Naive B cell (primary cell): ENCODE data around the gene CORO6. TPM values are rescaled to one million over a fixed set of nuclear protein-coding genes. Genes with fewer than 3 reads are reported as not detected.
A peak's percentile ranks its signal among the peaks of the same experiment; 100 is the strongest.
"Not testable (repeated sequence)": the region's sequence is repeated elsewhere in the genome, so short reads cannot be mapped to it uniquely, and the experiment has no call there.

ENCODE experiments used
- ATAC-seq, 2 donors: fragments of 150-1000 bp; cut with Tn5 transposase; 2 replicates each; pipeline ENCODE4 v1.10.0; 2021; ENCODE audit warnings: low read depth in 2 of 2, mild to moderate bottlenecking in 2 of 2, moderate library complexity in 2 of 2
- DNase-seq: peaks from one replicate; pipeline ENCODE4 v3.0.0; 2022
- H3K27ac Mint-ChIP-seq, 6 donors: one replicate each; pipeline ENCODE4 v1.8.0; 2020 to 2022; ENCODE audit warnings: mild to moderate bottlenecking in 6 of 6, mixed read lengths in 6 of 6, moderate library complexity in 5 of 6, inconsistent platforms in 2 of 6
- H3K27me3 Mint-ChIP-seq, 3 donors: one replicate each; pipeline ENCODE4 v1.8.0; 2021 to 2022; ENCODE audit warnings: mixed read lengths in 3 of 3, mild to moderate bottlenecking in 1 of 3
- H3K36me3 Mint-ChIP-seq, 2 donors: one replicate each; pipeline ENCODE4 v1.8.0; 2020 to 2022; ENCODE audit warnings: mixed read lengths in 2 of 2, inconsistent platforms in 1 of 2, mild to moderate bottlenecking in 1 of 2
- H3K4me1 Mint-ChIP-seq, 3 donors: one replicate each; pipeline ENCODE4 v1.8.0; 2020 to 2022; ENCODE audit warnings: mixed read lengths in 3 of 3, inconsistent platforms in 1 of 3, mild to moderate bottlenecking in 1 of 3, moderate library complexity in 1 of 3
- H3K4me3 Mint-ChIP-seq, 8 donors: one replicate each; pipeline ENCODE4 v1.8.0; 2020 to 2022; ENCODE audit warnings: mild to moderate bottlenecking in 8 of 8, mixed read lengths in 8 of 8, moderate library complexity in 8 of 8, inconsistent platforms in 2 of 8
- H3K9me3 Mint-ChIP-seq, 7 donors: one replicate each; pipeline ENCODE4 v1.8.0; 2020 to 2022; ENCODE audit warnings: mixed read lengths in 7 of 7, mild to moderate bottlenecking in 5 of 7, inconsistent platforms in 2 of 7, moderate library complexity in 1 of 7
- polyA plus RNA-seq, 6 donors: library from polyadenylated mRNA; unstranded; fragments of 300-500 nt; fragmentation: Illumina TruSeq; gene quantifications; one replicate each; pipeline ENCODE4 v1.2.3, GENCODE V29; 2021; ENCODE audit warnings: low read depth in 6 of 6

CORO6 gene
- polyA plus RNA-seq: under 1 TPM in 2 of 6 donors, not detected in 4; 0.12 to 0.13 TPM

- Mint-ChIP-seq H3K4me1 (peaks cover 8 to 34% (median 30%) of the 10 kb centered on the region in 3 donors), H3K36me3 (no peaks in the 10 kb centered on the region), H3K9me3 (no peaks in the 10 kb centered on the region), H3K4me3 (peak within 1 kb of the TSS; percentile 72 to 93 (median 82)), H3K27me3 (no peaks in the 10 kb centered on the region), H3K27ac (peak within 1 kb of the TSS in 4 of 6 donors; percentile 54 to 90 (median 74))
- ATAC-seq (peak; percentile 55 to 58), DNase-seq (peak; percentile 58)
These were observed at the start of gene CORO6 for GRCh38 chr17:29622337-29623282. Gene CORO6, minus strand, starts transcription at chr17:29622912. Its CDS starts 1,491 bp downstream, at chr17:29621421.

DNA sequence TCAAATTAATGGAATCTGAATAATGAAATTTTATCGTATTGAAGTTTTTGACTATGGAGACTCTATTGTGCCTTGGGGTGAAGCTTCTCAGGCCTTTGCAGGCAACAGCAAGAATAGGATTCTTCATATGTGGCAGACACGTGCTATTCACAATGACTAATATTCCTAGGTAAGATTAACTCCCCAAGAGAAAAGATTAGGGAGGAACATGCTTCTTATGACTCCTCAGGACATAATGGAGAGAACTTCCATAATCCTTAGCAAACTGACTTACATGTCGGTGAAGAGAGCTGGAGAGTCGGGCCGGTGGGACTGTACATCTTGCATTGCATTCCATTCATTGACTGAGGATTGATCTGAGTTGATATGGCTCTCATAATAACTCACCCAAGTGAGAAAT lies 48.9 kb upstream of the CORO6 start:
- peaks cover 13 to 19% of the 10 kb centered on the region in 2 donors for H3K36me3 Mint-ChIP-seq
- H3K9me3 Mint-ChIP-seq: no peaks in the 10 kb centered on the region
- no peak overlapping the region for H3K4me3 Mint-ChIP-seq
- no peaks in the 10 kb centered on the region for H3K27me3 Mint-ChIP-seq
- H3K4me1 Mint-ChIP-seq: peaks cover 16 to 26% (median 19%) of the 10 kb centered on the region in 3 donors
- no peak for DNase-seq
- peak overlapping the region in 3 of 6 donors; percentile 47 to 87 (median 74) for H3K27ac Mint-ChIP-seq
- no peak for ATAC-seq

- ATAC-seq (no peak), DNase-seq (no peak)
- Mint-ChIP-seq H3K4me3 (no peak overlapping the region), H3K27me3 (no peaks in the 10 kb centered on the region), H3K36me3 (peaks cover 11 to 14% of the 10 kb centered on the region in 2 donors), H3K27ac (peak overlapping the region in 2 of 6 donors; percentile 49 to 84), H3K9me3 (no peaks in the 10 kb centered on the region), H3K4me1 (peaks cover 13 to 26% (median 16%) of the 10 kb centered on the region in 3 donors)
These were observed 46.6 kb upstream of the CORO6 start for GRCh38 chr17:29669266-29669665.

DNA sequence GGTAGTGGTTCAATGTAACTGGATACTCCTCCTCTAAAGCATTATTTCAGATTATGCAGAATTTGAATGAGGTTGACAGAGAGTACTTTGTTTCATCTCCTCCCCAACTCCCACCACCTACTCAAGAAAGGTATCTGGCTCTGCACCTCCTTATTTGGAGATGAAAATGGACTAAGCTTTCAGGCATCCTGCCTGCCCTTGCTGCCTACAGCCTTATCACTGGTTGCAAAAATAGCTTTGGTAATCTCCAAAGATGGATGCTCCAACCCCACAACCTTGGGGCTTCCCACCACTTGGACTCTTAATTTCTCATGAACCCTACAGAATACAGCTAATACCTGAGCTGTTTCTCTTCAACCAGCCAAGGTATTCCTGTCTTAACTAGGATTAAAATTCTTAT lies 45.3 kb upstream of the CORO6 start:
- Mint-ChIP-seq H3K9me3 (no peaks in the 10 kb centered on the region), H3K36me3 (peaks cover 12 to 14% of the 10 kb centered on the region in 2 donors), H3K27ac (peak overlapping the region in 4 of 6 donors; percentile 2 to 61 (median 40)), H3K4me3 (no peak overlapping the region), H3K4me1 (peaks cover 13 to 24% (median 17%) of the 10 kb centered on the region in 3 donors), H3K27me3 (no peaks in the 10 kb centered on the region)
- no peak for DNase-seq
- ATAC-seq: no peak

GRCh38 chr17:29665481-29665810 lies 42.7 kb upstream of the CORO6 start:
- no peak for ATAC-seq
- no peaks in the 10 kb centered on the region for H3K27me3 Mint-ChIP-seq
- peak overlapping the region; percentile 52 to 90 (median 56) for H3K27ac Mint-ChIP-seq
- peaks cover 17 to 19% of the 10 kb centered on the region in 2 donors for H3K36me3 Mint-ChIP-seq
- H3K9me3 Mint-ChIP-seq: no peaks in the 10 kb centered on the region
- peaks cover 17 to 24% (median 24%) of the 10 kb centered on the region in 3 donors for H3K4me1 Mint-ChIP-seq
- H3K4me3 Mint-ChIP-seq: peak overlapping the region in 1 of 8 donors; percentile 29
- DNase-seq: no peak

- Mint-ChIP-seq H3K9me3 (no peaks in the 10 kb centered on the region), H3K27ac (peak overlapping the region; percentile 52 to 90 (median 56)), H3K4me3 (peak overlapping the region in 1 of 8 donors; percentile 29), H3K27me3 (no peaks in the 10 kb centered on the region), H3K4me1 (peaks cover 17 to 24% (median 24%) of the 10 kb centered on the region in 3 donors), H3K36me3 (peaks cover 19 to 20% of the 10 kb centered on the region in 2 donors)
- no peak for ATAC-seq
- no peak for DNase-seq
These were observed 42.2 kb upstream of the CORO6 start for GRCh38 chr17:29664743-29665480.

DNA sequence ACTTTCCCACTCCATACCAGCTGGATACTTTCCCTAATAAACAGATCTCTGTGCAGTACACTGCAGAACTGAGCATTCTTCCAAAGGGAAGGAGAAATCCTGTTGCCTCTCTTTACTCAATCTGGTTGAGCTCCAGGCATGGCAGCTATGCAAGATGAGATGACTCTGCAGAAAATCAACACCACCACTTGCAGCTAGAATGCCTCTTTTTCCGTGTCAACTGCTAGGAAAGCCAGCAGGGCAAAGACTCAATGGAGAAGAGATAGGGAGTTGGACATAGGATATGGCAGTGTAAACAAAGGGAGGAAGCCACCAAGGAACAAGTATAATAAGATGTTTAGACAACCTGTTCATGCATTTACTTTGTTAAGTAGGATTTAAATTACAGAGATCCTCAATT lies 40.4 kb upstream of the CORO6 start:
- H3K27ac Mint-ChIP-seq: peak overlapping the region in 2 of 6 donors; percentile 26 to 52
- ATAC-seq: no peak

GRCh38 chr17:29661213-29661612 lies 38.5 kb upstream of the CORO6 start:
- Mint-ChIP-seq H3K27ac (peak overlapping the region in 2 of 6 donors; percentile 11 to 47), H3K27me3 (no peaks in the 10 kb centered on the region), H3K4me1 (peaks cover 12 to 24% (median 19%) of the 10 kb centered on the region in 3 donors), H3K36me3 (peaks cover 13 to 21% of the 10 kb centered on the region in 2 donors), H3K9me3 (no peaks in the 10 kb centered on the region), H3K4me3 (no peak overlapping the region)
- DNase-seq: no peak
- ATAC-seq: no peak

More for the DNA sequence above, 40.4 kb upstream of the CORO6 start:
- Mint-ChIP-seq H3K9me3 (no peaks in the 10 kb centered on the region), H3K4me1 (peaks cover 17 to 24% (median 24%) of the 10 kb centered on the region in 3 donors), H3K4me3 (no peak overlapping the region), H3K27me3 (no peaks in the 10 kb centered on the region), H3K36me3 (peaks cover 20 to 23% of the 10 kb centered on the region in 2 donors)
- DNase-seq: no peak

- H3K27me3 Mint-ChIP-seq: no peaks in the 10 kb centered on the region
- H3K4me3 Mint-ChIP-seq: no peak overlapping the region
- ATAC-seq (no peak), DNase-seq (no peak)
- no peaks in the 10 kb centered on the region for H3K9me3 Mint-ChIP-seq
- peak overlapping the region in 3 of 6 donors; percentile 27 to 87 (median 53) for H3K27ac Mint-ChIP-seq
- H3K4me1 Mint-ChIP-seq: peaks cover 3 to 10% (median 4%) of the 10 kb centered on the region in 3 donors
- H3K36me3 Mint-ChIP-seq: peaks cover 20 to 27% of the 10 kb centered on the region in 2 donors
These were observed 36.4 kb upstream of the CORO6 start for GRCh38 chr17:29659155-29659554.

GRCh38 chr17:29655323-29655722 lies 32.6 kb upstream of the CORO6 start:
- H3K4me1 Mint-ChIP-seq: no peaks in the 10 kb centered on the region
- no peak overlapping the region for H3K4me3 Mint-ChIP-seq
- peaks cover 9 to 23% of the 10 kb centered on the region in 2 donors for H3K36me3 Mint-ChIP-seq
- no peaks in the 10 kb centered on the region for H3K9me3 Mint-ChIP-seq
- H3K27ac Mint-ChIP-seq: peak overlapping the region in 1 of 6 donors; percentile 5
- H3K27me3 Mint-ChIP-seq: no peaks in the 10 kb centered on the region
- DNase-seq: no peak
- ATAC-seq: no peak

DNA sequence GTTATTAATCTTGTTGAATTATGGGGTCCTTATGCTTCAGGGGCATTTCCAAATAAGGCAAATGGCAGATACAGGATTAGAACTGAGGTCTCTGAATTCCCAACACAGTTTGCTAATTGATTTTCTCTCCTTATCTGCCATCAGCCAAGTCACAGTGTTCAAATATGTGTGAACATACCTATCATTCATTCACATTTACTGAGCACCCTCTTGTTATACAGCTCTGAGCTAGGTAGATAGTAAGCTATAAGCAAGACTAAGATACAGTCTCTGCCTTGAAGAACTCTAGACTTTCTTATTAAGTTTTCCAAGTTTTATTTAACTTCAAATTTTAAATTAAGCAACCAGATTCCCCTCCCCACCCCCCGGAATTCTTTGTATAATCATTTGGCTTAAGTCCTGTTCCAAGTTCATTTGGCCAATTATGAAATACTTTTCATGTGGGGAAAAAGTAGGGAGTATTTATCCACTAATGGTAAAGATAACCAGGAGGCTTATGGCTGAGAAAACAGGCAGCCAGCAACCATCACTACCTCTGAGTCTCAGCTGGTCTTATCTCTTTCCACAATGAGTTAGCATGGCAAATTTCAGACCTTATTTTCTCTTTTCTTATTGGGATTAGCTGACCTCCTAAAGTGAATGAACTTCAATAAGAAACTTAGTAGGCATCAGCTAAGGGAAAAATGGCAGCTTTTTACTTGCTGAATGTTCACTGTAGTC lies 31.4 kb upstream of the CORO6 start:
- no peak overlapping the region for H3K4me3 Mint-ChIP-seq
- no peaks in the 10 kb centered on the region for H3K9me3 Mint-ChIP-seq
- H3K27ac Mint-ChIP-seq: no peak overlapping the region
- H3K4me1 Mint-ChIP-seq: no peaks in the 10 kb centered on the region
- no peaks in the 10 kb centered on the region for H3K27me3 Mint-ChIP-seq
- no peak for ATAC-seq
- DNase-seq: no peak
- H3K36me3 Mint-ChIP-seq: peaks cover 17 to 34% of the 10 kb centered on the region in 2 donors

GRCh38 chr17:29652976-29653375 lies 30.3 kb upstream of the CORO6 start:
- H3K27ac Mint-ChIP-seq: no peak overlapping the region
- no peaks in the 10 kb centered on the region for H3K4me1 Mint-ChIP-seq
- no peaks in the 10 kb centered on the region for H3K27me3 Mint-ChIP-seq
- H3K4me3 Mint-ChIP-seq: no peak overlapping the region
- no peak for DNase-seq
- peaks cover 17 to 29% of the 10 kb centered on the region in 2 donors for H3K36me3 Mint-ChIP-seq
- H3K9me3 Mint-ChIP-seq: no peaks in the 10 kb centered on the region
- ATAC-seq: no peak

GRCh38 chr17:29651913-29652312 lies 29.2 kb upstream of the CORO6 start:
- H3K4me3 Mint-ChIP-seq: not testable (repeated sequence)
- peaks cover 17 to 29% of the 10 kb centered on the region in 2 donors for H3K36me3 Mint-ChIP-seq
- peak overlapping the region in 1 of 6 donors; percentile 54 for H3K27ac Mint-ChIP-seq

More at GRCh38 chr17:29651913-29652312, 29.2 kb upstream of the CORO6 start:
- H3K4me1 Mint-ChIP-seq, ATAC-seq, H3K27me3 Mint-ChIP-seq, H3K9me3 Mint-ChIP-seq, DNase-seq: not testable (repeated sequence)
